Adrenal gland (tissue), 5 donors: ENCODE measurements around the gene MT1X.

Experiments
- POLR2A ChIP-seq, 2 donors: fragments of 450-650 bp; IDR thresholded peaks; one replicate each; pipeline ENCODE4 v1.6.1; 2017; ENCODE audit warnings: antibody characterized with exemption in 2 of 2, mild to moderate bottlenecking in 2 of 2, moderate library complexity in 1 of 2
- TF ChIP-seq, protein P1 (sequence below), 6 experiments: fragments of 450-650 bp in 4 of 6; fragments of 200-600 bp in 2 of 6; sonication (generic) in 1 of 6; IDR thresholded peaks; 1 replicate in 5 of 6; 2 replicates in 1 of 6; pipeline versions ENCODE4 v1.5.1 to v1.8.0; 2016 to 2021; ENCODE audit warnings: antibody characterized with exemption in 6 of 6, mild to moderate bottlenecking in 2 of 6, moderate library complexity in 1 of 6
- donor health status: DM: no; HTN: no; CAD: no.

DNA sequence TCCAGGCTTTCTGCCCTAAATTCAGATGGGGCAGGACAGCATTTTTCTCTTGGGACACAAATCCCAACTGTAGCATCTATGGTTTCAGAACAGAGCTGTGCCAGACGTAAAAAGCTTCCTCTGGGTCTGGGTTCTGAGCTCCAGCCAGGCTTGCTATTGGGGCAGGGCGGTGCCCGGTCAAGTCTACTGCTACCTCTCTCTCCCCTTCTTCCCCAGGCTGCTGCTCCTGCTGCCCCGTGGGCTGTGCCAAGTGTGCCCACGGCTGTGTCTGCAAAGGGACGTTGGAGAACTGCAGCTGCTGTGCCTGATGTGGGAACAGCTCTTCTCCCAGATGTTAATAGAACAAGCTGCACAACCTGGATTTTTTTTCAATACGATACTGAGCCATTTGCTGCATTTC is 48.7 kb upstream of the MT1X start:
- TF ChIP-seq POLR2A (IDR thresholded peaks at IDR 0.05): no peak
- TF ChIP-seq, protein P1, sequence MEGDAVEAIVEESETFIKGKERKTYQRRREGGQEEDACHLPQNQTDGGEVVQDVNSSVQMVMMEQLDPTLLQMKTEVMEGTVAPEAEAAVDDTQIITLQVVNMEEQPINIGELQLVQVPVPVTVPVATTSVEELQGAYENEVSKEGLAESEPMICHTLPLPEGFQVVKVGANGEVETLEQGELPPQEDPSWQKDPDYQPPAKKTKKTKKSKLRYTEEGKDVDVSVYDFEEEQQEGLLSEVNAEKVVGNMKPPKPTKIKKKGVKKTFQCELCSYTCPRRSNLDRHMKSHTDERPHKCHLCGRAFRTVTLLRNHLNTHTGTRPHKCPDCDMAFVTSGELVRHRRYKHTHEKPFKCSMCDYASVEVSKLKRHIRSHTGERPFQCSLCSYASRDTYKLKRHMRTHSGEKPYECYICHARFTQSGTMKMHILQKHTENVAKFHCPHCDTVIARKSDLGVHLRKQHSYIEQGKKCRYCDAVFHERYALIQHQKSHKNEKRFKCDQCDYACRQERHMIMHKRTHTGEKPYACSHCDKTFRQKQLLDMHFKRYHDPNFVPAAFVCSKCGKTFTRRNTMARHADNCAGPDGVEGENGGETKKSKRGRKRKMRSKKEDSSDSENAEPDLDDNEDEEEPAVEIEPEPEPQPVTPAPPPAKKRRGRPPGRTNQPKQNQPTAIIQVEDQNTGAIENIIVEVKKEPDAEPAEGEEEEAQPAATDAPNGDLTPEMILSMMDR (IDR thresholded peaks at IDR 0.05): no peak
